Panc1 (cell line): ENCODE results near the gene ASIC1. TPM values are rescaled to one million over a fixed set of nuclear protein-coding genes. Genes with fewer than 3 reads are reported as not detected.
A peak's percentile ranks its signal among the peaks of the same experiment; 100 is the strongest.

Experiments used
- ATAC-seq: fragments of 200-7000 bp; cut with Tn5 transposase; 2 replicates; pipeline ENCODE4 v1.9.1; 2020; ENCODE audit warnings: mild to moderate bottlenecking, moderate library complexity
- BruUV-seq: library from RNA; stranded (reverse); fragments of 400-500 nt; replicated peaks from 2 replicates; lab custom pipeline; 2021; lab: Mats Ljungman, UMichigan
- CTCF ChIA-PET: fragments of 300-600 bp; sonication (Branson Sonifier 250); formaldehyde crosslinking; loops from one replicate; lab custom pipeline; 2022; ENCODE audit warnings: antibody characterized with exemption; lab: Charles Lee
- POLR2A ChIA-PET: fragments of 300-600 bp; sonication (Branson Sonifier 250); formaldehyde crosslinking; loops from one replicate; lab custom pipeline; 2022; ENCODE audit warnings: antibody characterized with exemption; lab: Charles Lee
- DNase-seq: peaks from one replicate; pipeline ENCODE4 v3.0.0-alpha.2; 2010; ENCODE audit warnings: low read depth, low spot score
- H3K27ac ChIP-seq: 2 replicates; pipeline ENCODE4 v1.5.1; 2011; ENCODE audit warnings: mild to moderate bottlenecking, low read length, inconsistent platforms
- H3K27me3 ChIP-seq: fragments of 200-500 bp; sonication (Bioruptor generic); 2 replicates; pipeline ENCODE4 v1.6.0; 2014; ENCODE audit warnings: low read length, inconsistent platforms; ENCODE audit not compliant: control insufficient read depth, insufficient read depth
- H3K36me3 ChIP-seq: fragments of 200-500 bp; sonication (Bioruptor generic); 2 replicates; pipeline ENCODE4 v1.5.1; 2014; ENCODE audit warnings: inconsistent platforms, mild to moderate bottlenecking, low read length, moderate library complexity; ENCODE audit not compliant: control insufficient read depth, insufficient read depth
- H3K4me1 ChIP-seq: 2 replicates; pipeline ENCODE4 v1.5.1; 2011; ENCODE audit warnings: inconsistent platforms, mild to moderate bottlenecking, low read length, moderate library complexity; ENCODE audit not compliant: control insufficient read depth, insufficient read depth
- H3K4me3 ChIP-seq, 2 experiments: 2 replicates each; pipeline ENCODE4 v1.5.1; 2011 to 2012; ENCODE audit warnings: low read depth in 2 of 2, low read length in 2 of 2, mild to moderate bottlenecking in 2 of 2, inconsistent platforms in 1 of 2, moderate library complexity in 1 of 2
- H3K9me3 ChIP-seq: fragments of 200-500 bp; sonication (Bioruptor generic); 2 replicates; pipeline ENCODE4 v1.5.1; 2014; ENCODE audit warnings: low read depth, mild to moderate bottlenecking, inconsistent platforms, low read length, moderate library complexity; ENCODE audit not compliant: control insufficient read depth, insufficient read depth
- POLR2AphosphoS5 ChIP-seq: IDR thresholded peaks from 2 replicates; pipeline ENCODE4 v1.6.1; 2012; ENCODE audit warnings: mild to moderate bottlenecking, low read depth, low read length, moderate library complexity
- SIN3A ChIP-seq: IDR thresholded peaks from 2 replicates; pipeline ENCODE4 v1.6.1; 2012; ENCODE audit warnings: low read depth, mild to moderate bottlenecking, low read length, moderate library complexity, borderline replicate concordance; ENCODE audit not compliant: insufficient read depth
- TCF7L2 ChIP-seq: IDR thresholded peaks from 2 replicates; pipeline ENCODE4 v1.6.1; 2011; ENCODE audit warnings: mild to moderate bottlenecking, low read depth, low read length, inconsistent platforms
- in situ Hi-C: cut with HindIII; loops from 2 replicates; pipeline ENCODE4 v1.10.0; 2016; ENCODE audit warnings: low sequenced_read_pairs, low pct_unique_long_range_greater_than_20kb
- intact Hi-C: fragments of 100-400 bp; cut with micrococcal nuclease; formaldehyde crosslinking; loops from one replicate; pipeline ENCODE4 v1.10.0; 2022; ENCODE audit not compliant: unreplicated experiment
- total RNA-seq: library from RNA; stranded (reverse); gene quantifications from one replicate; pipeline ENCODE4 v1.2.1, GENCODE V29; 2021; ENCODE audit not compliant: unreplicated experiment
- TF ChIP-seq, protein P1 (sequence below), 2 experiments: IDR thresholded peaks; 2 replicates each; pipeline ENCODE4 v1.6.1; 2011 to 2012; ENCODE audit warnings: low read depth in 2 of 2, control low read depth in 1 of 2, low read length in 1 of 2, mild to moderate bottlenecking in 1 of 2, moderate library complexity in 1 of 2; ENCODE audit not compliant: insufficient read depth in 1 of 2
- TF ChIP-seq, protein P2 (sequence below): fragments of 450-650 bp; IDR thresholded peaks from 2 replicates; pipeline ENCODE4 v1.5.1; 2017; ENCODE audit warnings: mild to moderate bottlenecking

Gene ASIC1
- total RNA-seq, 1 experiment from 2014 or later: 13.5 TPM

DNA sequence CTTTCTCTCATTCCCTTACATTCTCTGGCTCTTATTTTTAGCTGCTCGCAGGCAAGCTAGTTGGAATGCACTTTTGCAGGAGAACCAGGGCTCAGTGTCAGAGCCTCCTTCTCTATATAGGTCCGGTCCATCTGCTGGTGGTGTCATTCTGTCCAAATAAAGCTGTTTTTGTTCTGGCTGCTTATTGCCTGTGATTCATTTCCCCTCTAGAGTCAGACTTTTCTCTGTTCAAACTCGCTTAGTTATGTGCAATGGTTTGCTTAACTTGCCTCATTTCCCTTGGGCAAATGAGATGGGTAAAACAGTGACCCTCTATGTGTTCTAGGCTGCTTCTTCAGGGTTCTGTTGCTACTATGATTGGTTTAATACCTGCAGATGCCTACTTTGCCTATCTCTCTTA lies 30.6 kb downstream of the ASIC1 start:
- in situ Hi-C loops (no loop called here), intact Hi-C loops (loop anchor here (10.0 kb wide), 1 partner anchor 227 kb away; no protein-coding TSS in a partner anchor)
- H3K4me3 ChIP-seq: no peak overlapping the region
- DNase-seq (no peak), ATAC-seq (no peak)
- peaks cover 6% of the 10 kb centered on the region; the same call in 1 of the 2 replicates for H3K4me1 ChIP-seq
- no peak overlapping the region for H3K27ac ChIP-seq
- TF ChIP-seq SIN3A: no peak
- TF ChIP-seq, protein P1, sequence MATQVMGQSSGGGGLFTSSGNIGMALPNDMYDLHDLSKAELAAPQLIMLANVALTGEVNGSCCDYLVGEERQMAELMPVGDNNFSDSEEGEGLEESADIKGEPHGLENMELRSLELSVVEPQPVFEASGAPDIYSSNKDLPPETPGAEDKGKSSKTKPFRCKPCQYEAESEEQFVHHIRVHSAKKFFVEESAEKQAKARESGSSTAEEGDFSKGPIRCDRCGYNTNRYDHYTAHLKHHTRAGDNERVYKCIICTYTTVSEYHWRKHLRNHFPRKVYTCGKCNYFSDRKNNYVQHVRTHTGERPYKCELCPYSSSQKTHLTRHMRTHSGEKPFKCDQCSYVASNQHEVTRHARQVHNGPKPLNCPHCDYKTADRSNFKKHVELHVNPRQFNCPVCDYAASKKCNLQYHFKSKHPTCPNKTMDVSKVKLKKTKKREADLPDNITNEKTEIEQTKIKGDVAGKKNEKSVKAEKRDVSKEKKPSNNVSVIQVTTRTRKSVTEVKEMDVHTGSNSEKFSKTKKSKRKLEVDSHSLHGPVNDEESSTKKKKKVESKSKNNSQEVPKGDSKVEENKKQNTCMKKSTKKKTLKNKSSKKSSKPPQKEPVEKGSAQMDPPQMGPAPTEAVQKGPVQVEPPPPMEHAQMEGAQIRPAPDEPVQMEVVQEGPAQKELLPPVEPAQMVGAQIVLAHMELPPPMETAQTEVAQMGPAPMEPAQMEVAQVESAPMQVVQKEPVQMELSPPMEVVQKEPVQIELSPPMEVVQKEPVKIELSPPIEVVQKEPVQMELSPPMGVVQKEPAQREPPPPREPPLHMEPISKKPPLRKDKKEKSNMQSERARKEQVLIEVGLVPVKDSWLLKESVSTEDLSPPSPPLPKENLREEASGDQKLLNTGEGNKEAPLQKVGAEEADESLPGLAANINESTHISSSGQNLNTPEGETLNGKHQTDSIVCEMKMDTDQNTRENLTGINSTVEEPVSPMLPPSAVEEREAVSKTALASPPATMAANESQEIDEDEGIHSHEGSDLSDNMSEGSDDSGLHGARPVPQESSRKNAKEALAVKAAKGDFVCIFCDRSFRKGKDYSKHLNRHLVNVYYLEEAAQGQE (IDR thresholded peaks at IDR 0.05; ENCODE audit: insufficient read depth in 1 of 2, low read depth in 2 of 2, low read length in 1 of 2): no peak
- no peak for TF ChIP-seq POLR2AphosphoS5
- TF ChIP-seq, protein P2, sequence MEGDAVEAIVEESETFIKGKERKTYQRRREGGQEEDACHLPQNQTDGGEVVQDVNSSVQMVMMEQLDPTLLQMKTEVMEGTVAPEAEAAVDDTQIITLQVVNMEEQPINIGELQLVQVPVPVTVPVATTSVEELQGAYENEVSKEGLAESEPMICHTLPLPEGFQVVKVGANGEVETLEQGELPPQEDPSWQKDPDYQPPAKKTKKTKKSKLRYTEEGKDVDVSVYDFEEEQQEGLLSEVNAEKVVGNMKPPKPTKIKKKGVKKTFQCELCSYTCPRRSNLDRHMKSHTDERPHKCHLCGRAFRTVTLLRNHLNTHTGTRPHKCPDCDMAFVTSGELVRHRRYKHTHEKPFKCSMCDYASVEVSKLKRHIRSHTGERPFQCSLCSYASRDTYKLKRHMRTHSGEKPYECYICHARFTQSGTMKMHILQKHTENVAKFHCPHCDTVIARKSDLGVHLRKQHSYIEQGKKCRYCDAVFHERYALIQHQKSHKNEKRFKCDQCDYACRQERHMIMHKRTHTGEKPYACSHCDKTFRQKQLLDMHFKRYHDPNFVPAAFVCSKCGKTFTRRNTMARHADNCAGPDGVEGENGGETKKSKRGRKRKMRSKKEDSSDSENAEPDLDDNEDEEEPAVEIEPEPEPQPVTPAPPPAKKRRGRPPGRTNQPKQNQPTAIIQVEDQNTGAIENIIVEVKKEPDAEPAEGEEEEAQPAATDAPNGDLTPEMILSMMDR: no peak
- TF ChIP-seq TCF7L2: no peak
- no TSS peak for BruUV-seq
- no peaks in the 10 kb centered on the region for H3K9me3 ChIP-seq
- ChIA-PET POLR2A (no interaction called here), CTCF (interaction anchor here (0.6 to 1.1 kb wide), 2 partner anchors 24 to 791 kb away, joined by 3 read pairs; partner anchors contain the start of gene COX14)
- H3K36me3 ChIP-seq: peaks cover 18% of the 10 kb centered on the region
- H3K27me3 ChIP-seq: no peaks in the 10 kb centered on the region

DNA sequence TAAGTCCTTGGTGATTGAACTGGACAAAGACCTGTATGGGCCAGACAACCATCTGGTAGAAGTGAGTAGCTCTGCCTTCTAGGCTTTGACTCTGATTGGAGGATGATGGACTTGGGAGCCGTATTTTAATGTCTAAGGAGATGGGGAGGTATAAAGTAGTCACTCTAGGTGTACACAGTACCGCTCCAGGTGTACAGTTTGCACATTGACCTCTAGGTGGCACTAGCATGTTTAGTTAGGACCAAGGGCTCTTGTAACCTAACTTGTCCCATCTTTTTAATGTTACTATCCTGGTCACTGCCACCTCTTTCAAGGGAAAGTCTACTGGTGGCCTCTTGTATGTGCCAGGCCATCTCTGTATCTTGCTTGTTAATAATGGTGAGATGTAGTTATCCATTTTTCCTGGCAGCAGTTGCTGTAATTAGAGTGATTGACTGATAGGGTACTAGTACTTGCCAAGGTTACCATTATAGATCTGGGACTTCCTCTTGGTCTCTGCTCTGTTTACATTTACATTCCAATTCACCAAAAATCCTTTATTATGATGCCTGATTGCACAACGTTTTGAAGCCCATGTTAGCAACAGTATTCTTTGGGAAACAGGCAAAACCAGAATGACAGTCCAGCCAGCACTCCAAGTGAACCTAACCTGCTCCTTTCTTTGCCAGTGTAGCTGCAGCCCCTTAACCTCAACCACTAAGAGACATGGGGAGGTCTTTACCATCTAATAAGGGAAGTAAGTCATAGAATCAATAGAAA lies 31.4 kb downstream of the ASIC1 start:
- H3K27ac ChIP-seq: no peak overlapping the region
- no peaks in the 10 kb centered on the region for H3K9me3 ChIP-seq
- no peak overlapping the region for H3K4me3 ChIP-seq
- intact Hi-C loops (loop anchor here (10.0 kb wide), 1 partner anchor 226 kb away; no protein-coding TSS in a partner anchor), in situ Hi-C loops (no loop called here)
- no peak for DNase-seq
- ChIA-PET CTCF (interaction anchor here (1.1 kb wide), 1 partner anchor 23 kb away, joined by 3 read pairs; the partner anchor contains the start of gene COX14), POLR2A (interaction anchor here (0.7 kb wide), 1 partner anchor 13 kb away, joined by 3 read pairs; no protein-coding TSS in a partner anchor)
- H3K27me3 ChIP-seq: no peaks in the 10 kb centered on the region
- peak; percentile 49; the same call in 1 of the 2 replicates for ATAC-seq
- H3K4me1 ChIP-seq: peaks cover 6% of the 10 kb centered on the region; the same call in 1 of the 2 replicates
- peaks cover 18% of the 10 kb centered on the region for H3K36me3 ChIP-seq
- TF ChIP-seq, protein P1 (IDR thresholded peaks at IDR 0.05; ENCODE audit: insufficient read depth in 1 of 2, low read depth in 2 of 2, low read length in 1 of 2): no peak
- TF ChIP-seq, protein P2: peak; percentile 89
- BruUV-seq: no TSS peak
